NAMALWA (cell line): ENCODE results near the gene ZNF124.

Experiments used
- DNase-seq: peaks from one replicate; pipeline ENCODE4 v3.0.0-alpha.2; 2015; ENCODE audit warnings: low spot score

Gene ZNF124

GRCh38 chr1:247113094-247113497 lies 58.7 kb downstream of the ZNF124 start:
- no peak for DNase-seq

GRCh38 chr1:247112479-247112781 lies 59.4 kb downstream of the ZNF124 start:
- DNase-seq = no peak

GRCh38 chr1:247111700-247112478 lies 59.9 kb downstream of the ZNF124 start:
- no peak for DNase-seq

- DNase-seq = no peak
Measured at GRCh38 chr1:247111259-247111699, 60.5 kb downstream of the ZNF124 start.

GRCh38 chr1:247110627-247111258 lies 61.1 kb downstream of the ZNF124 start:
- DNase-seq = no peak

- DNase-seq = no peak
Measured at GRCh38 chr1:247107694-247108093, 64.1 kb downstream of the ZNF124 start.

GRCh38 chr1:247105966-247106365 lies 65.9 kb downstream of the ZNF124 start:
- no peak for DNase-seq
